H1 (cell line): Measurements from ENCODE around the gene TBR1. TPM values are rescaled to one million over a fixed set of nuclear protein-coding genes. Genes with fewer than 3 reads are reported as not detected.

Experiments used
- CTCF ChIA-PET: fragments of 300-600 bp; sonication (Branson Sonifier 250); formaldehyde crosslinking; loops from one replicate; lab custom pipeline; 2021; ENCODE audit not compliant: partially characterized antibody; lab: Charles Lee
- POLR2A ChIA-PET: fragments of 300-600 bp; sonication (Branson Sonifier 250); formaldehyde crosslinking; loops from one replicate; lab custom pipeline; 2021; ENCODE audit warnings: inconsistent platforms; ENCODE audit not compliant: partially characterized antibody; lab: Charles Lee
- DNase-seq, 2 experiments: peaks; one replicate each; pipeline versions ENCODE4 v3.0.0 to v3.0.0-alpha.2; 2010 to 2022; ENCODE audit warnings: low spot score in 2 of 2, low read depth in 1 of 2, mixed read lengths in 1 of 2
- FAIRE-seq: peaks from 2 replicates; lab custom pipeline; 2011; peaks lifted over from hg19 to GRCh38; lab: Jason Lieb, UNC
- H2AFZ ChIP-seq: 2 replicates; pipeline ENCODE4 v1.8.1; 2012; ENCODE audit warnings: low read length, inconsistent platforms
- H2AK5ac ChIP-seq: 2 replicates; pipeline ENCODE4 v1.6.1; 2013; ENCODE audit warnings: low read depth, low read length
- H2BK120ac ChIP-seq: replicated peaks from 2 replicates; pipeline ENCODE3; 2013; ENCODE audit warnings: low read depth, low read length, inconsistent platforms
- H2BK12ac ChIP-seq: 2 replicates; pipeline ENCODE4 v1.6.1; 2013; ENCODE audit warnings: low read depth, low read length
- H2BK15ac ChIP-seq: 2 replicates; pipeline ENCODE4 v1.6.1; 2013; ENCODE audit warnings: low read length
- H2BK20ac ChIP-seq: 2 replicates; pipeline ENCODE4 v1.6.1; 2013; ENCODE audit warnings: low read length
- H2BK5ac ChIP-seq: 2 replicates; pipeline ENCODE4 v1.6.1; 2013; ENCODE audit warnings: low read depth, low read length
- H3K14ac ChIP-seq: 2 replicates; pipeline ENCODE4 v1.6.1; 2013; ENCODE audit warnings: inconsistent platforms; ENCODE audit not compliant: insufficient read length
- H3K18ac ChIP-seq: 2 replicates; pipeline ENCODE4 v1.6.1; 2013; ENCODE audit warnings: low read length; ENCODE audit errors: extremely low read depth
- H3K23ac ChIP-seq: 2 replicates; pipeline ENCODE4 v1.6.1; 2013; ENCODE audit warnings: inconsistent platforms; ENCODE audit not compliant: insufficient read length
- H3K23me2 ChIP-seq: 2 replicates; pipeline ENCODE4 v1.6.1; 2013; ENCODE audit warnings: low read depth, low read length
- H3K27ac ChIP-seq: 2 replicates; pipeline ENCODE4 v1.6.1; 2011; ENCODE audit warnings: low read depth, low read length, inconsistent platforms
- H3K27me3 ChIP-seq, 4 experiments: replicated peaks in 1 of 4; 1 replicate in 1 of 4; 2 replicates in 3 of 4; pipeline versions ENCODE4 v1.6.1 to v1.8.1; 2011 to 2013; ENCODE audit warnings: low read length in 3 of 4, mild to moderate bottlenecking in 3 of 4, inconsistent platforms in 2 of 4, mixed read lengths in 2 of 4, moderate library complexity in 1 of 4; ENCODE audit not compliant: control insufficient read depth in 3 of 4, insufficient read depth in 3 of 4; ENCODE audit errors: extremely low read depth in 1 of 4
- H3K36me3 ChIP-seq, 4 experiments: 2 replicates each; pipeline versions ENCODE4 v1.6.1 to v1.8.1; 2011 to 2013; ENCODE audit warnings: mild to moderate bottlenecking in 4 of 4, low read length in 3 of 4, moderate library complexity in 2 of 4, control low read depth in 1 of 4, inconsistent platforms in 1 of 4; ENCODE audit not compliant: insufficient read depth in 4 of 4, control insufficient read depth in 2 of 4
- H3K4ac ChIP-seq: replicated peaks from 2 replicates; pipeline ENCODE3; 2013; ENCODE audit warnings: low read length, low read depth, mixed read lengths, inconsistent platforms; ENCODE audit not compliant: insufficient read length
- H3K4me1 ChIP-seq, 4 experiments: replicated peaks in 1 of 4; 1 replicate in 1 of 4; 2 replicates in 3 of 4; pipeline versions ENCODE4 v1.6.1 to v1.8.1; 2011 to 2013; ENCODE audit warnings: low read length in 3 of 4, inconsistent platforms in 2 of 4, mixed read lengths in 1 of 4; ENCODE audit not compliant: insufficient read depth in 4 of 4, control insufficient read depth in 3 of 4
- H3K4me2 ChIP-seq, 2 experiments: 2 replicates each; pipeline versions ENCODE4 v1.6.1 to v1.8.1; 2011 to 2013; ENCODE audit warnings: low read depth in 2 of 2, low read length in 2 of 2, control low read depth in 1 of 2, inconsistent platforms in 1 of 2, mild to moderate bottlenecking in 1 of 2; ENCODE audit not compliant: insufficient read depth in 1 of 2
- H3K4me3 ChIP-seq, 4 experiments: fragments of 200-600, 300-600 bp in 1 of 4; sonication (generic), shearing (Covaris generic), sonication (Bioruptor Twin) in 1 of 4; 2 replicates each; pipeline versions ENCODE4 v1.5.1 to v1.8.1; 2011 to 2016; ENCODE audit warnings: low read length in 4 of 4, low read depth in 3 of 4, control low read depth in 2 of 4, inconsistent platforms in 2 of 4, mild to moderate bottlenecking in 2 of 4, mixed read lengths in 1 of 4, moderate library complexity in 1 of 4; ENCODE audit not compliant: insufficient read depth in 2 of 4; ENCODE audit errors: extremely low read depth in 1 of 4
- H3K56ac ChIP-seq: replicated peaks from 2 replicates; pipeline ENCODE3; 2013; ENCODE audit warnings: low read depth, mild to moderate bottlenecking, mixed read lengths, low read length, inconsistent platforms; ENCODE audit not compliant: insufficient read length
- H3K79me1 ChIP-seq: 2 replicates; pipeline ENCODE4 v1.6.1; 2013; ENCODE audit warnings: low read depth, low read length, control low read depth
- H3K79me2 ChIP-seq, 2 experiments: 2 replicates each; pipeline versions ENCODE4 v1.6.1 to v1.8.1; 2012 to 2013; ENCODE audit warnings: low read length in 2 of 2, mild to moderate bottlenecking in 2 of 2, inconsistent platforms in 1 of 2; ENCODE audit not compliant: insufficient read depth in 2 of 2, control insufficient read depth in 1 of 2
- H3K9ac ChIP-seq, 4 experiments: replicated peaks in 1 of 4; 1 replicate in 1 of 4; 2 replicates in 3 of 4; pipeline versions ENCODE4 v1.6.1 to v1.8.1; 2011 to 2013; ENCODE audit warnings: low read depth in 3 of 4, low read length in 3 of 4, control low read depth in 2 of 4, mild to moderate bottlenecking in 2 of 4, moderate library complexity in 2 of 4, inconsistent platforms in 1 of 4; ENCODE audit errors: extremely low read depth in 1 of 4
- H3K9me3 ChIP-seq, 2 experiments: 2 replicates each; pipeline versions ENCODE4 v1.6.1 to v1.8.1; 2012 to 2013; ENCODE audit warnings: mild to moderate bottlenecking in 2 of 2, moderate library complexity in 2 of 2, control low read depth in 1 of 2, inconsistent platforms in 1 of 2, low read depth in 1 of 2, low read length in 1 of 2, mixed read lengths in 1 of 2; ENCODE audit not compliant: insufficient read depth in 2 of 2
- H4K20me1 ChIP-seq, 2 experiments: replicated peaks in 1 of 2; 2 replicates each; pipeline versions ENCODE3 to v1.8.1; 2011 to 2013; ENCODE audit warnings: inconsistent platforms in 2 of 2, low read length in 2 of 2, mild to moderate bottlenecking in 1 of 2; ENCODE audit not compliant: insufficient read depth in 2 of 2, control insufficient read depth in 1 of 2
- H4K5ac ChIP-seq: 2 replicates; pipeline ENCODE4 v1.6.1; 2013; ENCODE audit warnings: low read length, low read depth, mixed read lengths, inconsistent platforms; ENCODE audit not compliant: insufficient read length
- H4K8ac ChIP-seq: 2 replicates; pipeline ENCODE4 v1.8.0; 2013; ENCODE audit warnings: mild to moderate bottlenecking, moderate library complexity, low read length, inconsistent platforms; ENCODE audit not compliant: insufficient read depth; ENCODE audit errors: extremely low read depth
- H4K91ac ChIP-seq: replicated peaks from 2 replicates; pipeline ENCODE3; 2013; ENCODE audit warnings: low read length, mixed read lengths, inconsistent platforms; ENCODE audit not compliant: insufficient read length
- CTCF ChIP-seq, 3 experiments: IDR thresholded peaks; 1 replicate in 2 of 3; 2 replicates in 1 of 3; pipeline versions ENCODE4 v1.5.1 to v1.6.1; 2011; ENCODE audit warnings: low read length in 3 of 3, mild to moderate bottlenecking in 3 of 3, inconsistent platforms in 2 of 3, low read depth in 1 of 3, moderate library complexity in 1 of 3; ENCODE audit not compliant: insufficient read depth in 1 of 3; ENCODE audit errors: control extremely low read depth in 1 of 3
- HDAC2 ChIP-seq, 2 experiments: fragments of 300-600 bp in 1 of 2; sonication (generic) in 1 of 2; IDR thresholded peaks; 2 replicates each; pipeline ENCODE4 v1.6.1; 2011 to 2012; ENCODE audit warnings: low read depth in 2 of 2, low read length in 2 of 2, mild to moderate bottlenecking in 2 of 2, moderate library complexity in 2 of 2, borderline replicate concordance in 1 of 2, inconsistent platforms in 1 of 2
- SIRT6 ChIP-seq: IDR thresholded peaks from one replicate; pipeline ENCODE4 v1.7.1; 2012; ENCODE audit warnings: low read length, inconsistent platforms
- SP4 ChIP-seq: IDR thresholded peaks from 2 replicates; pipeline ENCODE4 v1.6.1; 2012; ENCODE audit warnings: low read length, inconsistent platforms
- TAF1 ChIP-seq: IDR thresholded peaks from 2 replicates; pipeline ENCODE4 v1.6.1; 2011; ENCODE audit warnings: mild to moderate bottlenecking, low read depth, low read length
- WGBS, 2 experiments: shearing (Covaris generic) in 1 of 2; methylation state at CpG; one replicate each; pipeline versions ENCODE4 v1.1.6 to v1.1.7; 2013 to 2015; ENCODE audit warnings: low lambda C conversion rate in 2 of 2, mixed read lengths in 2 of 2, inconsistent platforms in 1 of 2, low coverage in 1 of 2, missing lambda C conversion rate in 1 of 2; ENCODE audit not compliant: insufficient replicate concordance in 2 of 2, insufficient coverage in 1 of 2, insufficient read length in 1 of 2; ENCODE audit errors: extremely low coverage in 1 of 2, missing lambda C conversion rate in 1 of 2; 5-methylcytosine and 5-hydroxymethylcytosine counted together
- polyA plus RNA-seq, 7 experiments: library from polyadenylated mRNA; depleted of rRNA in 3 of 7; stranded (reverse) in 5 of 7; unstranded in 2 of 7; fragments of >200 nt in 5 of 7; fragments of 200-250 nt in 2 of 7; gene quantifications; 1 replicate in 5 of 7; 2 replicates in 1 of 7; 4 replicates in 1 of 7; pipeline versions ENCODE4 v1.2.1 to v1.2.3, GENCODE V29; 2011 to 2013; ENCODE audit warnings: missing spikeins in 2 of 7, mixed read lengths in 2 of 7
- total RNA-seq: library from RNA; stranded (reverse); fragmentation: NEBNext Ultra II Directional; extraction: Animal tissue kit (Norgen Biotek cat#: 25700); gene quantifications from 2 replicates; pipeline ENCODE4 v1.2.1, GENCODE V29; 2021

TBR1 gene
- total and polyA plus RNA-seq, 2 of the 8 experiments (the other 6 are each of a cell fraction or from before 2014, with no cell fraction given), result not detected

- Histone ChIP-seq H3K4me3 (no peak overlapping the region), H3K4me1 (peaks cover 0 to 14% (median 7%) of the 10 kb centered on the region in 4 experiments; a peak in 5 of 7 replicates), H3K23me2 (no peaks in the 10 kb centered on the region), H3K27ac (no peak overlapping the region), H3K4me2 (no peak overlapping the region), H3K56ac (no peak overlapping the region), H3K79me1 (peaks cover 4% of the 10 kb centered on the region; the same call in 1 of the 2 replicates), H3K79me2 (peaks cover 3 to 36% of the 10 kb centered on the region in 2 experiments; a peak in 3 of 4 replicates), H4K5ac (no peak overlapping the region), H3K36me3 (peaks cover 0 to 19% (median 1%) of the 10 kb centered on the region in 4 experiments; a peak in 3 of 8 replicates), H2AK5ac (no peak overlapping the region), H3K9me3 (peaks cover 3 to 4% of the 10 kb centered on the region in 2 experiments), H3K14ac (no peak overlapping the region), H3K23ac (no peak overlapping the region), H3K4ac (no peak overlapping the region), H3K18ac (no peak overlapping the region), H2BK5ac (no peak overlapping the region), H3K9ac (no peak overlapping the region), H4K8ac (no peak overlapping the region), H2BK120ac (no peak overlapping the region), H4K91ac (no peak overlapping the region), H3K27me3 (no peaks in the 10 kb centered on the region), H2BK12ac (no peak overlapping the region; the same call in 1 of the 2 replicates), H4K20me1 (peaks cover 2% of the 10 kb centered on the region in 2 experiments), H2BK15ac (no peak overlapping the region), H2AFZ (no peak overlapping the region), H2BK20ac (no peak overlapping the region)
- FAIRE-seq (no peak), DNase-seq (no peak)
- ChIA-PET CTCF (no interaction called here), POLR2A (no interaction called here)
- no peak for TF ChIP-seq SP4
- no peak for TF ChIP-seq TAF1
- TF ChIP-seq HDAC2 (IDR thresholded peaks at IDR 0.05; ENCODE audit: borderline replicate concordance in 1 of 2, low read depth in 2 of 2, low read length in 2 of 2), result no peak
- no peak for TF ChIP-seq SIRT6
- TF ChIP-seq CTCF (IDR thresholded peaks at IDR 0.05; ENCODE audit: control extremely low read depth in 1 of 3, insufficient read depth in 1 of 3, low read depth in 1 of 3, low read length in 3 of 3), result no peak
- 78% methylated on average over 3 of the region's 3 CpGs; no CpG with 5 or more reads in 1 of the 2 experiments for WGBS, 2 experiments
Observed at GRCh38 chr2:161367675-161368074, 48.4 kb upstream of the TBR1 start.
